Prostate gland (tissue), 2 donors: Measurements from ENCODE around the gene TEX29.

Experiments
- POLR2A ChIP-seq: fragments of 450-650 bp; IDR thresholded peaks from one replicate; pipeline ENCODE4 v1.6.1; 2016; ENCODE audit warnings: antibody characterized with exemption, mild to moderate bottlenecking
- TF ChIP-seq, protein P1 (sequence below), 4 experiments: fragments of 200-600 bp in 2 of 4; fragments of 450-650 bp in 2 of 4; sonication (generic) in 2 of 4; IDR thresholded peaks; 1 replicate in 3 of 4; 2 replicates in 1 of 4; pipeline ENCODE4 v1.5.1; 2016 to 2019; ENCODE audit warnings: antibody characterized with exemption in 4 of 4, mild to moderate bottlenecking in 2 of 4, moderate library complexity in 2 of 4

DNA sequence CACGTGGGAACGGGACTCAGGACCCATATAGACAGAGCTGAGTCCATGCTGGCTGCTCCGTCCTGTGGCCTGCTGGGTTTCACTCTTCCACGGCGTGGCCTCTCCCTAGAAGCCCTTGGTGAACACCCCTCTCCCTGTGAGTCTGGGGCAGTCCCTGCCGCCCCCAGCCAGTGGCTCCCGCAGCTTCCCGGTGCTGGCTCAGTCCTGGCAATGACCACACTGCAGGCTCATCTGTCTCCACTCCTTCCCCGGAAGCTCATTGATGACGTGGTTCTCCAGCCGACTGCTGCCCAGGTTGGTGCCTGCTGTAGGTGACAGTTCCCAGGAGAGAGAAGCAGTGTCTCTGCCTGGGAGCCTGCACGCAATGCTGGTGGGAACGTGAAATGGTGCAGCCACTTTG lies 2.1 kb upstream of the TEX29 start:
- TF ChIP-seq, protein P1, sequence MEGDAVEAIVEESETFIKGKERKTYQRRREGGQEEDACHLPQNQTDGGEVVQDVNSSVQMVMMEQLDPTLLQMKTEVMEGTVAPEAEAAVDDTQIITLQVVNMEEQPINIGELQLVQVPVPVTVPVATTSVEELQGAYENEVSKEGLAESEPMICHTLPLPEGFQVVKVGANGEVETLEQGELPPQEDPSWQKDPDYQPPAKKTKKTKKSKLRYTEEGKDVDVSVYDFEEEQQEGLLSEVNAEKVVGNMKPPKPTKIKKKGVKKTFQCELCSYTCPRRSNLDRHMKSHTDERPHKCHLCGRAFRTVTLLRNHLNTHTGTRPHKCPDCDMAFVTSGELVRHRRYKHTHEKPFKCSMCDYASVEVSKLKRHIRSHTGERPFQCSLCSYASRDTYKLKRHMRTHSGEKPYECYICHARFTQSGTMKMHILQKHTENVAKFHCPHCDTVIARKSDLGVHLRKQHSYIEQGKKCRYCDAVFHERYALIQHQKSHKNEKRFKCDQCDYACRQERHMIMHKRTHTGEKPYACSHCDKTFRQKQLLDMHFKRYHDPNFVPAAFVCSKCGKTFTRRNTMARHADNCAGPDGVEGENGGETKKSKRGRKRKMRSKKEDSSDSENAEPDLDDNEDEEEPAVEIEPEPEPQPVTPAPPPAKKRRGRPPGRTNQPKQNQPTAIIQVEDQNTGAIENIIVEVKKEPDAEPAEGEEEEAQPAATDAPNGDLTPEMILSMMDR (IDR thresholded peaks at IDR 0.05) = no peak
- TF ChIP-seq POLR2A = no peak
